ENCODE measurements around the gene CKS1B.

Gene CKS1B

DNA sequence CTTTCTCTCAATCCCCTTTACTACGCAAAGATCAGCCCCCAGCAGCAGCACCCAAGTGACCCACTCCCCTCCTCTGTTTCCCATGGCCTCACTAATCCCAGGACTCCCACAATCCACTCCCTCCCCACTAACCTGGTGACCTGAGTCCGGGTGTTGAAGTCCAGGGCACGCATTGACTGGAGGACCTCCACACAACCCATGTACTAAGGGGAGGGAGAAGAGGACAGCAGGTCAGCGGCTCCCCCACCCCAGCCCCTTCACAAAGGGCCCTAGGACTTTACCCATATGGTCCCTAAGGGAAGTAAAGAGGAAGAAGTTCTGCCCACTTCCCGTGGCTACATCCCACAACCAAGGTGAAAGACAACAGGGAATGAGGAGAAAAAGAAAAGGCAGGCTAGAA, 5.2 kb upstream of the CKS1B start:
- TF ChIP-seq ZBTB7A (IDR thresholded peaks at IDR 0.05; ENCODE audit: low read depth) (no peak), TEAD4 (IDR thresholded peaks at IDR 0.05) (no peak), EP300 (IDR thresholded peaks at IDR 0.05; ENCODE audit: borderline replicate concordance) (no peak), TAF1 (IDR thresholded peaks at IDR 0.05; ENCODE audit: low read depth) (no peak), YY1 (IDR thresholded peaks at IDR 0.05; ENCODE audit: low read depth) (no peak), FOXM1 (IDR thresholded peaks at IDR 0.05; ENCODE audit: borderline replicate concordance, low read depth) (no peak), NFIC (IDR thresholded peaks at IDR 0.05) (no peak)

DNA sequence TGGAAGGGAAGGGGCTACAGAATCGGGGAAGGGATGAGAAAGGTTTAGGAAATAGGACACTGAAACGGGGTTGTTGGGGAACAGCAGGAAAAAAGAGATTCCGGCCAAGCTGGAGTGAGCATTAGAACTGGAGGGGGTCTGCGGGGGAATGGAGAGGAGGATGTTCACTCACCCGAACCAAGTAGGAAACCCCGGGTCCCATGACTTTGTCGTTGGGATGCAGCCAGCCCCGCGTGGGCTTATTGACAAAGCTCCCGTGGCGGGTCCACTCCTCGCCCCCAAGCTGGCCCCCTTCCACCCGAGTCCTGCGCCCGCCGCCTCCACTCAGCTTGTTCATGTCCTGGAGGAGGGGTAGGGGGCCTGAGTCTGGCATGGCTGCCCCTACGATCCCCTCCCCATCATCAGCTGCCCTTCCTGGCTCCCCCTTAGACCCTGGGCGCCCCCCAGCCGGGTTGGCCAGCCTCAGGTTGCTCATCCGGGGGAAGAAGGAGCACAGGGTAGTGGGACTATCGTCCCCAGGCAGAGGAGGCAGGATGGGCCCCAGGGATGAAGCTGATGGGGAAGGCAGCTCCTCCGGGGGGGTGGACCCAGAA, 4.5 kb upstream of the CKS1B start:
- TF ChIP-seq TAF1 (IDR thresholded peaks at IDR 0.05; ENCODE audit: low read depth) (no peak), TCF12 (IDR thresholded peaks at IDR 0.05; ENCODE audit: low read depth) (no peak)

DNA sequence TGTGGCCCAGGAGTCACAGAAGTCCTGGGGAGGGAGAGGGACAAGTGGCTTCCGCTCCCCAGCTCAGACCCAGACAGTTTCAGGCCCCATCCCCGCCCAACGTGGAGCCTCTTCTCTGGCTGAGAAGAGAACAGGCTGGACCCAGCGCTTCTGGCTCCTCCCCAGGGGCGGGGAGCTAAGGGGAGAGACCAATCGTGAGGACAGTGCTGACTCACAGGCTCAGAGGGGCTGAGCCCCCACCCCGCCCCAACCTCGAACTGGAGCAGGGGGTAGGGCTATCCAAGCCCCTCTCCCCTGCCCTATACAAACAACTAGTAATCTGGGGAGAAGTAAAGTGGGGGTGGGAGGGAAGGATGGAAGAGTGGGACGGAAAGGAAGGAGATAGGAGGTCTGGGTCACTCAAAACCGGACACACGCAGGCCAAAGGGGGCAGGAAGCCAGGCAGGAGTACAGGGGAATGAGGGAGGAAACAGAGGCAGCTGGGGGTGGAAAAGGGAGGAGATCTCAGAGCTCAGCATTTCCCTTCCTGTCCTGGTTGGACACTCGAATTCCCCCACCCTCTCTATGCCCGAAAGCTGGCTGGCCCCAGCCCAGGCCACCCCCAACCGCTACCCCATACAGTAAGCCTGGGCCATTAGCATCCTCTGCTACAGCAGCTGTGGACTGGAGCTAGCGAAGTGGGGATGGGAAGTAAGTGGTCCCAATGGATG, 3.7 kb upstream of the CKS1B start, which contains the start of gene SHC1:
Gene SHC1, minus strand, starts transcription at position 117 of the 710 bp plus-strand sequence. CDS start 221 bp downstream, outside the sequence.
- TF ChIP-seq EGR1 (IDR thresholded peaks at IDR 0.05) = no peak
- TF ChIP-seq NFIC (IDR thresholded peaks at IDR 0.05) = 0 out of 2 replicates have a peak, but pooled peaks have one; percentile 7
- TF ChIP-seq EP300 (IDR thresholded peaks at IDR 0.05; ENCODE audit: borderline replicate concordance) = no peak
- TF ChIP-seq ZBTB7A (IDR thresholded peaks at IDR 0.05; ENCODE audit: low read depth) = peak; percentile 96
- peak; percentile 17; the same call in 1 of the 2 replicates for TF ChIP-seq TAF1 (IDR thresholded peaks at IDR 0.05; ENCODE audit: low read depth)

DNA sequence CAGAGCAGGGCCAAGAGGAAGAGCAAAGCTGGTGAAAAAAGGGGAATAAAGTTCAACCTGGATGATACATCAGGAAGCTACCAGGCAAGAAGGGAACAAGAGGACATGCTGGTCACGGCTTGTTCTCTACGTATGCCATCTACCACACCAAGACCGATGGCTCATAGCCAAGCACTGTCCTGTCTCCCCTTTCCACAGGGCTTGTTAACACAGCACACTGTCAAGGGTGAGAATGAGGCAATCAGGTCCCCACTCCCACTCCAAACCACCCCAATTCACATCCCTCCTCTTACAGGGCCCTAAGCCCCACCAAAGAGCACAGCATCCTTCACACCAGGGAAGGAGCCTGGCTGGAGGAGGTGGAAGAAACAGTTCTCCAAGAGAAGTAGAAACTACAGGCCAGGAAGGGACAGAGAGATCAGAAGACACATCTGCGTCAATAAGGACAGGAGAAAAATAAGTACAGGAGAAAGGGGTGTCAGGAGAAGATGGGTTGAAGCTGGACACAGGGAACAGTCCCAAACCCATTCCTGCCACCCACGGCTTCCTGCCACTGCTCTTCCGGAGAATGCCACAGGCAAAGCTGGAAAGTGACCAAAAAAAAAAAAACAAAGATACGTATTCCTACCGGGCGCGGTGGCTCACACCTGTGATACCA, 3.0 kb upstream of the CKS1B start:
- TF ChIP-seq, protein P1, sequence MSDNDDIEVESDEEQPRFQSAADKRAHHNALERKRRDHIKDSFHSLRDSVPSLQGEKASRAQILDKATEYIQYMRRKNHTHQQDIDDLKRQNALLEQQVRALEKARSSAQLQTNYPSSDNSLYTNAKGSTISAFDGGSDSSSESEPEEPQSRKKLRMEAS (IDR thresholded peaks at IDR 0.05) = no peak
- TF ChIP-seq CREB1 (IDR thresholded peaks at IDR 0.05; ENCODE audit: low read depth) = no peak
- no peak for TF ChIP-seq RAD21 (IDR thresholded peaks at IDR 0.05; ENCODE audit: low read depth)
- no peak for TF ChIP-seq EGR1 (IDR thresholded peaks at IDR 0.05)

DNA sequence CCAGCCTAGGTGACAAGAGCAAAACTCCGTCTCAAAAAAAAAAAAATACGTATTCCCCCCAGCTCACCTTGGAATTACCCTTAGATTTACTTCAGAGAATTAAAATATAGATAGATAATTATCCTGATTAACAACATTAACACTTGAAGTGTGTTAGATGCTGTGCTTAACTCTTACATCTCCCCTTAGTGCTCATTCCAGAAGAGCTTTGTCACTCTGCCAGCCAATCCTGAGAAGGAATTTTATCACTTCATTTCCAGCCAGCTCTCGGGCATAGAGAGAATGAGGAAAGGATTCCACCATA, 2.3 kb upstream of the CKS1B start:
- TF ChIP-seq ZBTB7A (IDR thresholded peaks at IDR 0.05; ENCODE audit: low read depth) (no peak), FOXM1 (IDR thresholded peaks at IDR 0.05; ENCODE audit: borderline replicate concordance, low read depth) (no peak), CREB1 (IDR thresholded peaks at IDR 0.05; ENCODE audit: low read depth) (no peak), YY1 (IDR thresholded peaks at IDR 0.05; ENCODE audit: low read depth) (no peak), TAF1 (IDR thresholded peaks at IDR 0.05; ENCODE audit: low read depth) (no peak), RAD21 (IDR thresholded peaks at IDR 0.05; ENCODE audit: low read depth) (no peak), TCF12 (IDR thresholded peaks at IDR 0.05; ENCODE audit: low read depth) (no peak), EGR1 (IDR thresholded peaks at IDR 0.05) (no peak)
- TF ChIP-seq, protein P2, sequence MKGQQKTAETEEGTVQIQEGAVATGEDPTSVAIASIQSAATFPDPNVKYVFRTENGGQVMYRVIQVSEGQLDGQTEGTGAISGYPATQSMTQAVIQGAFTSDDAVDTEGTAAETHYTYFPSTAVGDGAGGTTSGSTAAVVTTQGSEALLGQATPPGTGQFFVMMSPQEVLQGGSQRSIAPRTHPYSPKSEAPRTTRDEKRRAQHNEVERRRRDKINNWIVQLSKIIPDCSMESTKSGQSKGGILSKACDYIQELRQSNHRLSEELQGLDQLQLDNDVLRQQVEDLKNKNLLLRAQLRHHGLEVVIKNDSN (IDR thresholded peaks at IDR 0.05) = no peak
- TF ChIP-seq, protein P1 (IDR thresholded peaks at IDR 0.05) = no peak

DNA sequence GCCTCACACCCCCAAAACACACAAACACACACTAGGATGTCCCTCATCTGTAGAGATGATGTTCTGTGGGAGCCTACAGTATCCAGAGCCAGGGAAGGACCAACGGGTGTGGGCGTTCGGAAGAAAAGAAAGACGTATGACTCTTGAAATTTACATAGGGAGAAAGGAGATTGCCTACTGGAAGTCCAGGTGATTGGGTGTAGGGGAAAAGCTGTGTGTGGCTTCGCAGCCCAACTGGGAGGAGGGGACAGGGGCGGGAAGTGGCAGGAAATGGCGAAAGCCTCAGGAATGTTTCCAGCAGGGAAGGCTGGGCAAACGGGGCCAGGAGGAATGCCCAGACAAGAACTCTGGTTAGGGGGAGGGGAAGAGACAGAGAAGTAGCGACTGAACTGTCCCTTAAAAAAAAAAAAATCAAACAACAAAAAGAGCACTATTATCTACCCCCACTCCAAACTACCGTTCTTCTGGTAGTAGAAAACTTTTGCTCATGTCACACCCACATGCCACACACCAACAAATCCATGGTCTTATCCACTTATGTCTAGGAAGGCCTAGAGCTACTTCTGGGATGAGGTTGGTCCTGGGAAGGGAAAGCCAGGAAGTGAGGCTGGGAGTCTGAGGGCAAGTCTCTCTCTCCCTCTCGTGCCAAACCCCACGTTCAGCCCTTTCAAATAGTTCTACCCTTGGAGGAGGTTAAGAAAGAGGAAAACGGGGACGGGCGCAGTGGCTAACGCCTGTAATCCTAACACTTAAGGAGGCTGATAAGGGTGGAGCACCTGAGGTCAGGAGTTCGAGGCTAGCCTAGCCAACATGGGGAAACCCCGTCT, 1.8 kb upstream of the CKS1B start:
- no peak for TF ChIP-seq CREB1 (IDR thresholded peaks at IDR 0.05; ENCODE audit: low read depth)
- TF ChIP-seq, protein P1 (IDR thresholded peaks at IDR 0.05) = peak; percentile 96
- TF ChIP-seq FOXM1 (IDR thresholded peaks at IDR 0.05; ENCODE audit: borderline replicate concordance, low read depth) = no peak
- no peak for TF ChIP-seq NFIC (IDR thresholded peaks at IDR 0.05)
- peak; percentile 1; the same call in 1 of the 2 replicates for TF ChIP-seq RAD21 (IDR thresholded peaks at IDR 0.05; ENCODE audit: low read depth)
- TF ChIP-seq EP300 (IDR thresholded peaks at IDR 0.05; ENCODE audit: borderline replicate concordance) = peak; percentile 81
- peak; percentile 68 for TF ChIP-seq YY1 (IDR thresholded peaks at IDR 0.05; ENCODE audit: low read depth)
- TF ChIP-seq, protein P3, sequence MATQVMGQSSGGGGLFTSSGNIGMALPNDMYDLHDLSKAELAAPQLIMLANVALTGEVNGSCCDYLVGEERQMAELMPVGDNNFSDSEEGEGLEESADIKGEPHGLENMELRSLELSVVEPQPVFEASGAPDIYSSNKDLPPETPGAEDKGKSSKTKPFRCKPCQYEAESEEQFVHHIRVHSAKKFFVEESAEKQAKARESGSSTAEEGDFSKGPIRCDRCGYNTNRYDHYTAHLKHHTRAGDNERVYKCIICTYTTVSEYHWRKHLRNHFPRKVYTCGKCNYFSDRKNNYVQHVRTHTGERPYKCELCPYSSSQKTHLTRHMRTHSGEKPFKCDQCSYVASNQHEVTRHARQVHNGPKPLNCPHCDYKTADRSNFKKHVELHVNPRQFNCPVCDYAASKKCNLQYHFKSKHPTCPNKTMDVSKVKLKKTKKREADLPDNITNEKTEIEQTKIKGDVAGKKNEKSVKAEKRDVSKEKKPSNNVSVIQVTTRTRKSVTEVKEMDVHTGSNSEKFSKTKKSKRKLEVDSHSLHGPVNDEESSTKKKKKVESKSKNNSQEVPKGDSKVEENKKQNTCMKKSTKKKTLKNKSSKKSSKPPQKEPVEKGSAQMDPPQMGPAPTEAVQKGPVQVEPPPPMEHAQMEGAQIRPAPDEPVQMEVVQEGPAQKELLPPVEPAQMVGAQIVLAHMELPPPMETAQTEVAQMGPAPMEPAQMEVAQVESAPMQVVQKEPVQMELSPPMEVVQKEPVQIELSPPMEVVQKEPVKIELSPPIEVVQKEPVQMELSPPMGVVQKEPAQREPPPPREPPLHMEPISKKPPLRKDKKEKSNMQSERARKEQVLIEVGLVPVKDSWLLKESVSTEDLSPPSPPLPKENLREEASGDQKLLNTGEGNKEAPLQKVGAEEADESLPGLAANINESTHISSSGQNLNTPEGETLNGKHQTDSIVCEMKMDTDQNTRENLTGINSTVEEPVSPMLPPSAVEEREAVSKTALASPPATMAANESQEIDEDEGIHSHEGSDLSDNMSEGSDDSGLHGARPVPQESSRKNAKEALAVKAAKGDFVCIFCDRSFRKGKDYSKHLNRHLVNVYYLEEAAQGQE (IDR thresholded peaks at IDR 0.05; ENCODE audit: low read depth) = no peak
- TF ChIP-seq, protein P2 (IDR thresholded peaks at IDR 0.05) = no peak
- peak; percentile 53 for TF ChIP-seq TAF1 (IDR thresholded peaks at IDR 0.05; ENCODE audit: low read depth)
- TF ChIP-seq CEBPB (IDR thresholded peaks at IDR 0.05) = peak; percentile 82
- peak; percentile 87 for TF ChIP-seq TCF12 (IDR thresholded peaks at IDR 0.05; ENCODE audit: low read depth)
- TF ChIP-seq TEAD4 (IDR thresholded peaks at IDR 0.05) = peak; percentile 91
